Measurements from ENCODE around the gene PEAK1.

PEAK1 gene

DNA sequence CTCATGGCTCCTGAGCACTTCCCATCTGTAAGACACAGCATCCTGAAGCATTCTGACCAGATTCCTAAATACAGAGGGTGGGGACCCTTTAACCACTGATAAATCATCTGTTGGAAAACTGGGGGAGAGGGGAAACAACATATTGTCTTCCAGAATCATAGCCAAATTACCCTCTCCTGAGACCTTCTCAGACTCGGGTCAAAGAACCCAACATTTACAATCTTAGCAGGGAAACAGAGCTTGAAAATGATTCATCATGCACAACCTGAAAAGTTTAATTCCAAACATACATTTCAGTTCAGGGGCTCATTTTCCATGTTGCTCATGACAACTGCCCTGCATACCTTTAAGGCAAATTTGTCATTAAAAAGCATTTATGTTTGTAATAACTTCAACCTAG lies 300.5 kb downstream of the PEAK1 start:
- no peak for DNase-seq (ENCODE audit: extremely low read depth, low read depth)
- TF ChIP-seq, protein P1, sequence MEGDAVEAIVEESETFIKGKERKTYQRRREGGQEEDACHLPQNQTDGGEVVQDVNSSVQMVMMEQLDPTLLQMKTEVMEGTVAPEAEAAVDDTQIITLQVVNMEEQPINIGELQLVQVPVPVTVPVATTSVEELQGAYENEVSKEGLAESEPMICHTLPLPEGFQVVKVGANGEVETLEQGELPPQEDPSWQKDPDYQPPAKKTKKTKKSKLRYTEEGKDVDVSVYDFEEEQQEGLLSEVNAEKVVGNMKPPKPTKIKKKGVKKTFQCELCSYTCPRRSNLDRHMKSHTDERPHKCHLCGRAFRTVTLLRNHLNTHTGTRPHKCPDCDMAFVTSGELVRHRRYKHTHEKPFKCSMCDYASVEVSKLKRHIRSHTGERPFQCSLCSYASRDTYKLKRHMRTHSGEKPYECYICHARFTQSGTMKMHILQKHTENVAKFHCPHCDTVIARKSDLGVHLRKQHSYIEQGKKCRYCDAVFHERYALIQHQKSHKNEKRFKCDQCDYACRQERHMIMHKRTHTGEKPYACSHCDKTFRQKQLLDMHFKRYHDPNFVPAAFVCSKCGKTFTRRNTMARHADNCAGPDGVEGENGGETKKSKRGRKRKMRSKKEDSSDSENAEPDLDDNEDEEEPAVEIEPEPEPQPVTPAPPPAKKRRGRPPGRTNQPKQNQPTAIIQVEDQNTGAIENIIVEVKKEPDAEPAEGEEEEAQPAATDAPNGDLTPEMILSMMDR (IDR thresholded peaks at IDR 0.05; ENCODE audit: low read depth, low read length), result no peak

DNA sequence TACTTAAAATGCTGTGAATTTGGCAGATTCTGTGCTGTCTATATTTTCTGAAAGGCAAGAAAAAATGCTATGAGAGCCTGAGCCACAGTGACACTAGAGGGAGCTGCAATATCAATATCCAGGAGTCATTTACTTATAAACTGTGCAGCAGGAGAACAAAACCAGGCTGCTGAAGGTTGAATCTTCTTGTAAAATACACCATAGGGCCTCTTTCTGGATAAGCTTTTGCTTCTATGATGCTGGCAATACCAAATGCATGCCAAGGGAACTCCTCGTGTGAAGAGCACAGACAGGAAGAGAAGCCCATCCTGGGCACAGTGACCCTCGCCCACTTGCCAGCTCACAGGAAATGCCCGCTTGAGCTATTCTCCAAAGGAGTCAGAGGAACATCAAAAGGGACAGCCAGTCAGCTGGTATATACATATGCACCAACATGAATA lies 301.0 kb downstream of the PEAK1 start:
- TF ChIP-seq, protein P1 (IDR thresholded peaks at IDR 0.05; ENCODE audit: low read depth, low read length), result peak; percentile 88
- peak; percentile 59 for DNase-seq (ENCODE audit: extremely low read depth, low read depth)

DNA sequence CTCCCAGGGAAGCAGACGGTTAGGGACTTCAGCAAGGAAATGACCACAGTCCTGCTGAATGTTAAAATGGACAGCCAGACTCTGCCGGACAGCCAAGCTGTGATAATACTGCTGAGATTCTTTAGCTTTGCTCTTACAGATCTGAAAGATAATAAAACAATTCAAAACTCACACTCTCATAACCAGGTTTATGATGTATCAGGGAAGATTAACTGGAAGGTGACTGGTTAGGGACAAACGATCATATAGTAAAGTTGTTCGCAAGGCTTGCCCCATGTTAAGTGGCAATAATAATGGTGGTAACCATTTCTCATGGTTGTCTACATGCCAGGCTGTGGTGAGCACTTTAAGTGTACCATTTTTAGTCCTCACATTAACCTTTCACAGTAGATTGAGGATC lies 304.7 kb downstream of the PEAK1 start:
- TF ChIP-seq, protein P1 (IDR thresholded peaks at IDR 0.05; ENCODE audit: low read depth, low read length), result no peak
- DNase-seq (ENCODE audit: extremely low read depth, low read depth), result no peak

DNA sequence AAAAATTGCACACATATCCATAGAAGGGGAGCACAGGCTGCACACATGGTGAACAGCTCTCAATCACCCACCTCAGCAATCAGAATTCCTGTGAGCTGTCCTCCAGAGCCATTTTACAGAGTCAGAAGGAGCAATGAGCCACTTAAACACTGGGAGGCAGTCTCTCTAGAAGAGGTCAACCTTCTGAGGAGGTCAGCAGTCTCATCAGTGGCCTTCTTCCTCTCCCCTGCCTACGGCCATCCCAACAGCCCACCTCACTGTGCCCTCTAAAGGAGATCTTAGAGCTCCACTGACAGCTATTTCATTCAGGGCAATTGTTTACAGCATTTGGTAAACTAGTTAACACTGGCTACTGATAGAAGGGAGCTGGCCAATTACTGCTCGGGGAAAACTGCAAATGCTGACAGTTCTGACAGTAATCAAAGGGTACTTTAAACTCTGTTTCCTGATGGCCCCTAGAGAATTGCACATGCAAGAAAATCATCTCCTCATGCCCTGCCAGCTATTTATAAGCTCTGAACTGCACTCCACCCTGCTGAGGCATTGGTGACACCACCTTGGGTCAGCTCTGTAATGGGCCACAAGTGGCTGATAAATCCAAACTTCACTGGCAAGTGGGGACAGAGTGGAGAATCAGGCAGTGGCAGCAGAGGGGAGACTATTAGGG lies 306.9 kb downstream of the PEAK1 start:
- TF ChIP-seq, protein P1 (IDR thresholded peaks at IDR 0.05; ENCODE audit: low read depth, low read length), result no peak
- no peak for DNase-seq (ENCODE audit: extremely low read depth, low read depth)

DNA sequence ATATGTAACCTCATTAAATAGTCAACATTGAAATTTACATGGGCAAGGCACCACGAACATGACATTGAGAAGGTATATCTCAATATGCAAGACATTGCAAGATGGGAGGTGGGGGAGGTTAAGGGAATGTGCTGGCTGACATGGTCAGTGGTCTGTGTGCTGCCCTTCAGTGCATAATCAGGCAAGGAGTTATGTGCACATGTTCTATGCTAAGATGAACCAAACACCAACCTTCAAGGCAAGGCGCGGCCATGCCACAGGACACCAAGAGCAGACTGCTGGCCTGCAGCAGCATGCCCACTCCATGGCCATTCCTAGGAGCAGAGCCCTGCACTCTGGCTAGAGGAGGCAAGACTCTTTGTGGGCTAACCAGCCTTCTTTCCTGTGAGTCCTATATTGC lies 308.1 kb downstream of the PEAK1 start:
- TF ChIP-seq, protein P1 (IDR thresholded peaks at IDR 0.05; ENCODE audit: low read depth, low read length), result no peak
- no peak for DNase-seq (ENCODE audit: extremely low read depth, low read depth)

DNA sequence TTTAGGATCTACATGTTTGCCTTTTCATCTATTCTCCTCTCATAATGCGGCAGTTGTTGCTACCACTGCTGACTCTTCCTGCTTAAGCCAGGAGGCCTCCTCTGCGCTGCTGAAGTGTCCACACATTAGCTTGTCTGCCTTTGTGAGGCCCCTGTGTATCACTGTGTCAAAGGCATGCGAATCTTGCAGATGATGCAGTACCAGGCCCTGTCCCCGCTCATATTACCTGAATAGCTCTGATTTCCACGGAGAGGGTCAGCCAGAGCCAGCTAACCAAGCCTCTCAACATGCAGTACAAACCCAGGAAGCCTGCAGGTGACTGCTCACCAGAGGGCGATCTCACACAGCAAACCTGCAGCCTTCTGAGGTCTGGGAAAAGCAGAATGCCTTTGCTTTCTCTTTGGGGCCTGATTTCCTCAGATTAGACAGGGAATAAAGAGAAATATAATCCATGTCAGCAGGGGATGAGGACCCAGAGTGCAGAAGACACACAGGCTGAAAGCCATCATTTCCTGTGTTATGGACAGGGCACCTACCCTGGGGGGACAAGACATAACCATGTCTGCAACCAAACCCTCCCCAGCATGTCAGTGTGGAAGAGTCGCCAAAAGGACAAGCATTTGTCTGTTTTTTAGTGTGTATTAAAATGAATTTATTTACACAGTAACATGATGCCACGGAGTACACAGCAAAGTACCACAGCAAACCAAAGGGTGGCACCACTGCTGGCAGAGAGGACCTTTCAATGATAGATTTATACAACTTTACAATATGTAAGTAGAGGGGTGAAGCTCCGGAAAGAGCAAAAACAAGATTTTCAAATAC lies 312.2 kb downstream of the PEAK1 start:
- TF ChIP-seq, protein P1 (IDR thresholded peaks at IDR 0.05; ENCODE audit: low read depth, low read length), result peak; percentile 82
- no peak for DNase-seq (ENCODE audit: extremely low read depth, low read depth)

DNA sequence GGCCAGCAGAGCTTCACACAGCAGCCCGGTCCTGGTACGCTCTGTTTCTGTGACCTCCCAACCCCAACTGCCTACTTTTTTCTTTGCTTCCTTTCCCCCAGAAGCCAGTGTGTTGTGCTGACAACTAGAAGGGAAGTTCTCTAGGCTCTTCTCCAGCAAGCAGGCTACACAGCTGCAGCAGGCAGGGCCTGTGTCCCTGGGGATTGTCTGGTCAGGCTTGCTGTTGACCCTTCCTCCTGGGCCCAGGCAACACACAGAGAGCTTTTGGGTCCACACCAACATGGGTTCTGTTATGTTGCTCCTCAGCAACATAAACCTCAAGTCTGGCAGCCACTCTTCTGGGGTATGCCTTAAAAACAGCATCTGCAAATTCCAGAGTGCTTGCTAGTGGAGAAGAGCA lies 312.8 kb downstream of the PEAK1 start:
- no peak for DNase-seq (ENCODE audit: extremely low read depth, low read depth)
- TF ChIP-seq, protein P1 (IDR thresholded peaks at IDR 0.05; ENCODE audit: low read depth, low read length), result no peak
